Activated naive CD4-positive, alpha-beta T cell (primary cell): Measurements from ENCODE around the gene CLIP3.
A peak's percentile ranks its signal among the peaks of the same experiment; 100 is the strongest.

ENCODE experiments used
- DNase-seq, 4 experiments: peaks; one replicate each; lab custom pipeline; 2025; lab: John Stamatoyannopoulos, UW

Gene CLIP3

DNA sequence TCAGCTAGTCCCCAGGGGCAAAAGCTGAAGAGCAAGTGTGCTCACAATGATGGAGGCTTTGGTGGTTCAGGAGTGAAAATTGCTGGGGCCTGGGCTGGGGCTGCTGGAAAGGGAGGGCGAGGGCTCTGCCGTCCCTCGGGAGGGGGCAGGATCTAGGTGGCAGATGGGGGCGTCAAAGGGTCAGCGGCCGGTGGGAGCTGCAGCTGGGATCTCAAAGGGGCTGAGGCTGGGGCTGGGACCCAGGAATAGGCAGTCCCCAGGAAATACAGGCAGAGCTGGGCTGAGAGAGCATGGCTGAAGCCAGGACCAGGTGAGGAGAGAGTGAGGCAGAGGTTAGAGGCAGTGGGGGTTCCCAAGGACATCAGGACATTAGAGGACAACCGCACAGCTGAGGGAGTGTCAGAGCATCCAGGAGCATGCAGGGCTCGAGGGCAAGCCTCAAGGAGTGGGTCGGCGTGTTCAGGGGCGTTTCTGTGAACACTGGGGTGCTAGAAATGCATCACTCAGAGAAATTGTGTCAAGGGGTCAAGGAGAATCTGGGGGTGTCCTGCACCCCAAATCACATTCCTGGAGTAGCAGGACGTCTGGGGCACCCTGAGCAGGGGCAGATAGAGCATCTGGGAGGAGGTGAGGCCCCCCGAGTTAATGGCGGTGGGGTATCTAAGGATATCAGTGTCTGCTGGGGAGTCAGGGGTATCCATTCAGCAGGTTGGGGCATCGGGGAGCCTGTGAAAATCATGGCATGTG is 22.9 kb downstream of the CLIP3 start:
- DNase-seq: no peak

DNA sequence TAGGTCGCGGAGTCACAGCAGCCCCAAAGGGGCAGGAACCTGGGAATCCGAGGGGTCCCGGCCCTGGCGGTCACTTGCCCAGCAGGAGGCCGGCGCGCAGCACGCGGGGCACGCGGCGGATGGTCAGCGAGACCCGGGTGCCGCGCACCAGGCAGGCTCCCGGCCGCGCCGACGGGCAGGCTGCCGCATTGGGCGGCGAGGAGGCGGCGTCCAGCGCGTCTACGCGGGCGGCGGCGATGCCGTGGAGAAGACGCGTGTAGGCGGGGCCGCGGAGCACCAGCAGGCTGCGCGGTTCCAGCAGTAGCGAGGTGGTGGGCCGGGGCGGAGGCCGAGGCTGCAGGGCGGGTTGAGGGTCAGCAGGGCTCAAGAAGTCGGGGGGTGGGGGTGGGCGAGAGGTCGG is 23.5 kb downstream of the CLIP3 start:
- peak in 1 of 4 experiments; percentile 30 for DNase-seq

DNA sequence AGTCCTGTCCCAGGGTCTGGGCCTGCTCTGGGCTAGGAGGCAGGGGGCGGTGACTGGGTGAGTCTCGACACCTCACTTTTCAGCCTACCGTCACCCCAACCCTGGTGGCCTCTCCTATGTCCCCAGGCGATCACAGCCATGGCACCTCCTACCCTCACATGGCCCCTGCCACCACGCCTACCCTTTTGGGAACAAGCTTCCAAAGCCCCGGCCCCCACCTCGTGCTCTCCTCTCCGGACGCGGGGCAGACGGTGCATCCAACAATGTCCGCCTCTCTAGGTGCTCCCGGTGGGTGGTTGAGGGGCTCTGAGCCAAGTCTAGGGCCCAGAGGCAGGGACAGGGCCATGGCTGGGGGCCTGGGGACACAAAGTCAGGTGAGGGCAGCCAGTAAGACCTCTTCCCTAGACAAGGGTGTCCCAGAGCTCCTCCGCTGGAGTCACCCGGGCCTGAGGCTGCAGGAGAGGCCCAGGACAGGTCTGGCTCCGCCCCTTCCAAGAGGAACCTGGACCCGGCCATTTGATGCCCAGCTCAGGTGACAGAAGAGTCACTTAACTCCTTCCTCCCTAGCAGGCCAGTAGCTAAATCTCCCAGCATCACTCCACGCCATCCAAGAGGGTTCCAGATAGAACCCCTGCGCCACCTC is 24.2 kb downstream of the CLIP3 start, which contains the start of gene SYNE4:
Gene SYNE4 (minus strand): TSS at position 478 of the 643 bp plus-strand sequence. CDS start 132 bp downstream, at position 346.
- DNase-seq: no peak

DNA sequence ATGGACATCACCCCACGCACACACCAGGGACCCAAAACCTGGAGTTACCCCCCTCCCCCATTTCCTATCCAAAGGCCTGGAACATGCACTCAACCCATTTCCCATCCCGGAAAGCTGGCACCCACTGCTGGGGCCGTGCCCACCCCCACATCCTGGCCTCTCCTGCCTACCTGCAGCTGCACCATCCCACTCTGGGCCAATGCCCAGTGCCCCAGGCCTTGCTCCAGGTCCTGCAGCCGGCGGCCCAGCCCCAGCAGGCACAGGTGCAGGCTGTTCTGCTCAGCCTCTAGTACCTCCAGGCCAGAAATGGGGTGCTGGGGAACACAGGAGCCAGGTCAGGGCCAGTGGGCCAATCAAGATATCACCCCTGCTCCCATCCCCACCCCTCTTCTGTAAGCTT is 25.7 kb downstream of the CLIP3 start:
- no peak for DNase-seq

DNA sequence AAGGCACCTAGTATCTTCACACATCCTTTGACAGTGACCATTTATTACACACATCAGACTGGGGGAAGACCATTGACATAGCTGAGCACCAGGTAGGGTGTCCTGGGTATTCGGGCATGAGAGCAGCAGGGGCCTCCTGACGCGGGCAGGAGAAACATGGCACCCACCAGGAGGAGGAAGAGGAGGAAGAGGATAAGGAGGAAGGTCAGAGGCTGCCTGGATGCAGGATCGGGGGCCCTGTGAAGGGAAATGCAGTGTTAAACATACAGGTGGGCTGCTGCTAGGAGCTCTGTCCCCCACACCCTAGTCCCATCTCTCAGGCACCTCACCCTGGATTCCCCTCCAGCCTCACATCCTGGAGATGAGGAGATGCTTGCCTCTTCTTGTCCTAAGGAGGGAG is 29.4 kb downstream of the CLIP3 start:
- no peak for DNase-seq

DNA sequence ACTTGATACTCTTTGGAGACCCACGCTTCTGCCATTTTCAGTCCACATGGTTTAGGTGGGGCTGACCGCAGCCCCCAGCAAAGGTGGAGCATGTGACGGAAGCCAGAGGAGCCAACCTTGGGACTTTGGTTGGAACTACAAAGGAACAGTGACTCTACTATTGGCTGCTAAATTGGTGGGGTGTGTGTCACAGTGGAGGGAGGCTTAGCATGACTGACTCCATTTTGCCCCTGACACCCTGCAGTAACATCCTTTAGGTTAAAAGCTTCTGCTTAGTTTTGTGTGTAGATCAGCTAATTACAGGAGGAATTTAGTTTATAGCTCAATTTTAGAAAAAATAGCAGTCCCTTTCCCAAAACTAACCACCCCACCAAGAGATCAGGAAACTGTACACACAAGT is 31.1 kb downstream of the CLIP3 start:
- DNase-seq: no peak

DNA sequence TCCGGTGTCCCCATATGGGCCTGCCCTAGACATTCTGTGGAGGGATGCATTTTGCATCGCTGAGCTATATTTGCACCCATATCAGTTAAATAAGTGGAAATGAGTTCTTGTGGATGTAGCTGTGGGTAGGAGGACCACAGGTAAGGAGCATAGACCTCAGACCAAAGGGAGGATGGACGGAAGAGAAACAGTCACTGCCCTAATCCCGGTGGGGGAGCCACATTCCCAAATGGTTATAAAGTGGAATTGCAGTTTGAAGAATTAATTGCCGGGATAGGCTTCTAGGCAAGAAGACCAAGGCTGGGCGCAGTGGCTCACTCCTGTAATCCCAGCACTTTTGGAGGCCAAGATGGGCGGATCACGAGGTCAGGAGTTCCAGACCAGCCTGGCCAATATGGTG is 35.9 kb downstream of the CLIP3 start:
- DNase-seq: no peak

DNA sequence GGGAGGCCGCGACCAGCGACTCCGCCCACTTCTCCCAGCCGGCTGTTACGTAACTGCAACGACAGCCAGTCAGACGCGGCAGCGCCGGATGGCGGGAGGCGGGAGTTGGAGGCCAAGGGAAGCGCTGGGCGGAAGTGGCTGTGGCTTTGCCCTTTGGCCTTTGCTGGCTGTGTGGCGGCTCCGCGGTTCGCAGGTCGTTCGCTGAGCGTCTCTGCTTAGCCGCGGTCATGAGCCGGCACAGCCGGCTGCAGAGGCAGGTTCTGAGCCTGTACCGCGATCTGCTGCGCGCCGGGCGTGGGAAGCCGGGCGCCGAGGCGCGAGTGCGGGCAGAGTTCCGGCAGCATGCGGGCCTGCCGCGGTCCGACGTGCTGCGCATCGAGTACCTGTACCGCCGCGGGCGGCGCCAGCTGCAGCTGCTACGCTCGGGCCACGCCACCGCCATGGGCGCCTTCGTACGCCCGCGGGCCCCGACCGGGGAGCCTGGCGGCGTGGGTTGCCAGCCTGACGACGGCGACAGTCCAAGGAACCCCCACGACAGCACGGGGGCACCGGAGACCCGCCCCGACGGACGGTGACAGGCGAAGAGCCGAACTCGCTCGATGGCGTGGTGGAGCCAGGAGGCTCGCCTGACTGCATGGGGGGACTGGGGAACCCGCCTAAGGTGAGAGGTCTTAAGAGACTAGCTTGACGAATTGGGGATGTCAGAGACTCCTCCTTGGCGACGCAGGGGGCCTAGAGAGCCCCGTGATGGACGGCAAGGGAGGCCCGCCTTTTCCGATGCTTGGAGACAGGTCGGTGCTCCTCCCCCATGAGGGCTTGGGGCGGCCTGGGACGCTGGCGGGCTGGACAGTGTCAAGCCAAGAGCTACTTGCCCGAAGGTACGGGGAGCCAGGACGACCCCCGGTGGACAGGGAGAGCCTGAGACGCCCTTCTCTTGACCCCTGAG is 37.4 kb downstream of the CLIP3 start, which contains the start of gene SDHAF1:
Gene SDHAF1 (plus strand): TSS at position 141 of the 946 bp plus-strand sequence. CDS start 87 bp downstream, at position 228.
- DNase-seq: peak; percentile 67 to 87 (median 80)

DNA sequence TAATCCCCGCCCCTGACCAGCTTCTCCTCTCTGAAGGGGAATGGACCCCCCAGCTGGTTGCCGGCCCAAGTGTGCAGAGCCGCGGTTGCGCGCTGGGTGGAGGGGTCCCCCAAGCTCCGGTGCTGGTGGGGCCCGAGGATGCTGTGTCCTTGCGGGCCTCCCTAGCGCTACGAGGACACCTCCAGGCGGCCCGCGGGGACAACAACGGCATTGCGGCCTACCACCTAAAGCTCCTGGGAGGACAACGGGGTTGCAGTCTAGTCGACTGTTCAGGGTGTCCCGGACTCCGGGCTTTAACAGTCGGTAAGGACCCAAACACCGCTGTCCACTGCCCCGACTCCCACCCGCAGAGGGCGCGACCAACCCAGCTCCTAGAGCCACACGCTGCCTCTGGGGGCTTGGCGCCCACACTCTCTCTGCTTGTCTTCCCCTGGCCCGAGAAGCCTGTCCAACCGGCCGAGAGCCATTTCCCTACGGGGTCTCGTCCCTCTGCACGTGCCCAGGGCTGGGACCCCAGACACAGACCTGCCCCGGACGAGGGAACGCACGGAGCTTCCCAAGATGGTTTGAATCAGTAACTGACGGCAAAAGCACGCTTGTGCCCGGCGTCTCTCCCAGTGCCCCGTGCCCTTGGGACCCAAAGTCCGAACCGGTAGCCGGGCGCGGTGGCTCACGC is 38.6 kb downstream of the CLIP3 start:
- no peak for DNase-seq

DNA sequence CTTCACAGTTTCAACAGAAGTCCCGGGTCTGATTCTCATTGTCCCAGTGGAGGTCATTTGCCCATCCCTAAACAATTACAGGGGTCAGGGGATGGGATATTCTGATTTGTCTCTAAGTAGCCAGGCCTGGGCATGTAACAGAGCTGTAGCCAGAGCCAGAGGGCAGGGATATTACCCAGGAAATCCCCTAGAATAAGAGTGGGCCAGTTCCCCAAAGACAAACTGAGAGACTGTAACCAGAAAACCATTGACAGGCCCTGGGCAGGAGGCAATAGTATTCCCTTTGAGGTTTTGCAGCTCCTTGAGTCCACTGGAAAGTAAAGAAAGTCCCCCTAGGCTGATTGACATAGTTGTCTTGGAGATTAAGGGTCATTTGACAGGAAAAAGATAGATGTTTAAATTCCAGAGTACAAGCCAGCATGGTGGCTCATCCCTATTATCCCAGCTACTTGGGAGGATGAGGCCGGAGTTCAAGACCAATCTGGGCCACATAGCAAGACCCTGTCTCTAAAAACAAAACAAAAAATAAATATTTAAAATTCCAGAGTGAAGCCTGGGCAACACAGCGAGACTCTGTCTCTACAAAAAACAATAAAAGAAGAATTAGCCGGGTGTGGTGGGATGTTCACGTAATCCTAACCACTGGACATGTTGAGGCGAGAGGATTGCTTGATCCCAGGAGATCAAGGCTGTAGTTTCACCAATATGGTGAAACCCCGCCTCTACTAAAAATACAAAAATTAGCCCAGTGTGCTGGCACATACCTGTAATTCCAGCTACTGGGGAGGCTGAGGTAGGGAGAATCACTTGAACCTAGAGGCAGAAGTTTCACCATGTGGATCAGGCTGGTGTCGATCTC is 39.5 kb downstream of the CLIP3 start:
- no peak for DNase-seq

DNA sequence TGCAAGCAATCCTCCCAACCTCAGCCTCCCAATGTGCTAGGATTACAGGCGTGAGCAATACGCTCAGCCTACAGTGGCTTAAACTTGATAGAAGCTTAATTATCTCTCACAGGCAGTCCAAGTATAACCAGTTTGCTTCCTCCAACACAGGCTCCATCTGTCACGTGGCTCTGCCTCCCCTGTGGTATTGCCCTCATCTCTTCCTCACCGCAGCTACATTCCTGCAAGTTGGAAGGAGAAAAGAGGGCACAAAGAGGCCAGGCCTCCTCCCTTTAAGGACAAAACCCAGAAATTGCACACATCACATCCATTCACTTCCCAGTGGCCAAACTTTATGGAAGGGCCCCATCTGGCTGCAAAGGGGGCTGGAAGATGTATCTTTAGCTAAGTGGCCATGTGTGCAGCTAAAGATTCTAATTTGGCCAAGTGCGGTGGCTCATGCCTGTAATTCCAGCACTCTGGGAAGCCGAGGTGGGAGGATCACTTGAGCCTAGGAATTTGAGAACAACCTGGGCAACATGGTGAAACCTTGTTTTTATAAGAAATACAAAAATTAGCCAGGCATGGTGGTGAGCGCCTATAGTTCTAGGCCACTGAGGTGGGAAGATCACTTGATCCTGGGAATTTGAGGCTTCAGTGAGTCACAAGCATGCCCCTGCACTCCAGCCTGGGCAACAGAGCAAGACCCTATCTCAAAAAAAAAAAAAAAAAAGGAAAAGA is 40.8 kb downstream of the CLIP3 start:
- DNase-seq: no peak

DNA sequence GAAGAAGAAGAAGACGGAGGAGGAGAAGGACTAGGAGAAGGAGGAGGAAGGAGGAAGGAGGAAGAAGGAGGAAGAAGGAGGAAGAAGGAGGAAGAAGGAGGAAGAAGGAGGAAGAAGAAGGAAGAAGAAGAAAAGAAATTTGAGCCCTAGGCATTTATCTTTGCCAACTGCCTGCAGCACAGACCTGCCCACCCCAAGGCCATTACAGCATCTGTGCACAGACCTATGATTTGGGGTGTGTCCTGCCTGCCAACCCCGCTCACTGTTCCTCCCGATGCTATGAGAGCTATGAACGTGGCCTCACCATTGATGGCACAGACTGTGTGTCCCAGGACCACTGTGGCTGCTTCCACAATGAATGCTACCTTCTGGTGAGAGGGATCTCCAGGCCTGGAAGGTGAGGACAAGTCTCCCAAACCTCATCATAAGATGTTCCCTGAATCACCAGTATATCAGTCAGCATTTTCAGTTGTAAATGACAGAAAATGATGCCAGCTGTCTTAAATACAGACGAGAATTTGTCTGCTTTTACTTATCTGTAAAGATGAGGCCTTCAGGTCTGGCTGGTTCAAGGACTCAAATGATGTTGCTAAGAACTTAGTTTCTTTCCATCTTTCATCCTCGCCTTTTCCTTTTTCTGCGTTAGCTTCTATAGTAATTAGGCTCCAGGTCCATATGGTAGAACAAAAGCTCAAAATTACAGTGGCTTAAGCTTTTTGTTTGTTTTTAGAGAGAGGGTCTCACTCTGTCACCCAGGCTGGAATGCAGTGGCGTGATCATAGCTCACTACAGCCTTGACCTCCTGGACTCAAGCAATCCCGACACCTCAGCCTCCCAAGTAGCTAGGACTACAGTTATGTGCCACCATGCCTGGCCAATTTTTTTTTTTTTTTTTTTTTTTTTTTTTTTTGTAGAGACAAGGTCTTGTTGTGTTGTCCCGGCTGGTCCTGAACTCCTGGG is 41.6 kb downstream of the CLIP3 start:
- no peak for DNase-seq

DNA sequence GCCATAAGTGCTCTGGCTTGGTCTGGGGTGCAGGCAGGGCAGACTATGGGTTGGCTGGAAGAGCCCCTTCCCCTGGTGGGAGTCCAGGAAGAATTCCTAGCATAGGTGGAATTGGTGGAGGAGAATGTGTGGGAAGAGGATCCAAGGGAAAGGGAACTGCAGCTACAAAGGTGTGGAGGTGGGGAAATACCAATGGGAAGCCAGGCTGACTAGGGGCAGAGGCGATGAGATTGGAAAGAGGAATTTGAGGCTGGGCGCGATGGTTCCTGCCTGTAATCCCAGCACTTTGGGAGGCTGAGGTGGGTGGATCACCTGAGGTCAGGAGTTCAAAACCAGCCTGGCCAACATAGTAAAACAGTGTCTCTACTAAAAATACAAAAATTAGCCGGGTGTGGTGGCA is 42.5 kb downstream of the CLIP3 start:
- DNase-seq: no peak

DNA sequence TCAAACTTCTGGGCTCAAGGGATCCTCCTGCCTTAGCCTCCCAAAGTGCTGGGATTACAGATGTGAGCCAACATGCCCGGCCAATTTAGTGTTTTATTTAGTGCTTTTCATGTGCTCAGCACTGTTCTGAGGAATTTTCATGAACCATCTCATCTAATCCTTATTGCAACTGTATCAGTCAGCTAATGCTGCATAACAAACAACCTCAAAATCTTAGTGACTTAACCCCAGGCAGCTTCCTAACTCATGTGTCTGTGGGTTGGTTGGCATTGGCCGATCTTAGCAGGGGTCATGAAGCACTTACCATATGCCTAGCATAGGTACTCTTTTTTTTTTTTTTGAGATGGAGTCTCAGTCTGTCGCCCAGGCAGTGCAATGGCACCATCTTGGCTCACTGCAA is 43.8 kb downstream of the CLIP3 start:
- no peak for DNase-seq

DNA sequence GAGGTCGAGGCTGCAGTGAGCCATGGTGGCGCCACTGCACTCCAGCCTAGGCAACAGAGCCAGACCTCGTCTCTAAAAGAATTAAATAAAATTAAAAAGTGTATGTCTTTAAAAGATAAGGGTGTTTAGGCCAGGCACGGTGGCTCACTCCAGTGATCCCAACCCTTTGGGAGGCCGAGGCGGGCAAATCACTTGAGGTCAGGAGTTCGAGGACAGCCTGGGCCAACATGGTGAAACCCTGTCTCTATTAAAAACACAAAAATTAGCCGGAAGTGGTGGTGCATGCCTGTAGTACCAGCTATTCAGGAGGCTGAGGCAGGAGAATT is 45.1 kb downstream of the CLIP3 start:
- DNase-seq: no peak

DNA sequence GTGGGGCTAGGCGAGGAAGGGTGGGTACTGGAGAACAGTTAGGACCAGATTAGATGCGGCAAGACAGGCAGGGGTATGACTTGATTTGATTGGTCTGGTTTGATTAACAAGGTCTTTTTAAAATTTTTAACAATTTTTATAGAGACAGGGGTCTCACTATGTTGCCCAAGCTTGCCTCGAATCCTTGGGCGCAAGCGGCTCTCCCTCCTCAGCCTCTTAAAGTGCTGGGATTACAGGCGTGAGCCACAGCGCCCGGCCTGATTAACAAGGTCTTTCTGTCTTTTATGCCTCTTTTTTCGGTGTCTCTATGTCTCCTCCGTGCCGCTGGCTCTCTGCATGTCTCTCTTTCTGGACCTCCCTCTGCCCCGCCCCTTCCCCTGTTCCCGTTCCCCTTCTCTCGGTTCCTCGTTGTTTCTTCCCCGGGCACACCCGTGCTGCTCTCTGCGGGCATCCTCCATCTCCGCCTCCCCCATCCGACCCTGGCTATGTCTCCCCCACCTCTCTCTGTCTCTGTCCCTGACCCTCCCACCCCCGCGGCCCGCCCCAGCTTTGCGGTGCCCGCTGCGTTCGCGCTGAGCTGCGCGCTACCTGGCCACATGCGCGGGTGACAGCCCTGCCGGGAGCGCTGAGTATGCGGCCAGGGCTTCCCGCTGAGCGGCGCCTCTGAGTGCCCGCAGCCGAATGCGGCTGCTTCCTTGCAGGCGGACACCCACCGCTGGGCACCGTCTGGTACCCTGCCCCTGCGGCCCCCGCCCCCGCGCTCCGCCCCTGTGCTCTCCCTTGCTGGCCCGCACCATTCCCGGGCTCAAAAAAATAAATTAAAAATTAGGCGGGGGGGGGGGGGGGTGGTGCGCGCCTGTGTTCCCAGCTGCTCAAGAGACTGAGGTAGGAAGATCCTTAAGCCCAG is 45.8 kb downstream of the CLIP3 start:
- DNase-seq: peak in 1 of 4 experiments; percentile 13

DNA sequence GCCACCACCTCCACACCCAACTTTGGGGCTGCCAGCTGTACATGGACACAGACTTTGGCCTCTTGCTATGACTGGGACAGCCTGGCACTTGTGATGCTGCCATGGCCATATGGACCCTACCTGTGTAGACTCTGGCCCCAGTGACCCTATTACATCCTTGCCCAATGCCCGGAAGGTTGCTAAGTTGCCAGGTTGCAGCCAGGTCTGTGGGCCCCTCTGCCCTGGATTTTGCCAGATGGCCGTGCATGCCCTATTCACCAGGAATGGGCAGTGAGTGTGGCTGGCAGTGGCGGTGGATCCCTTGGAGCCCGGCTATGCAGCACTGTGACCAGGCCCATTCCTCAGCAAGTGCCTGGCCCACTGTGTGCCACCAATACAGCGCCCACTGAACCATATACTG is 46.6 kb downstream of the CLIP3 start:
- no peak for DNase-seq

DNA sequence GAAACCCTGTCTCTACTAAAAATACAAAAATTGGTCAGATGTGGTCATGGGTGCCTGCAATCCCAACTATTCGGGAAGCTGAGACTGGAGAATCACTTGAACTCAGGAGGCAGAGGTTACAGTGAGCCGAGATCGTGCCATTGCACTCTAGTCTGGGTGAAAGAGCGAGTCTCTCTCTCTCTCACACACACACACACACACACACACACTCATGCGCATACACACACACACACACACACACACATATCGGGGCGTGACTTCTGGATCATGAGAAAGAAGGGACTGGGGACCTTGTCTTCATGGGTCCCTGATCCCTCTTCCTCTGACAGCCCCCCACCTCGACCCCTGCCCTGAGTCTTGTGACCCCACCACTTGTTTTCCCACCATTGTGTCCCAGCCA is 49.5 kb downstream of the CLIP3 start:
- no peak for DNase-seq
